NCI-H526 (cell line): ENCODE results near the gene RORB.
A peak's percentile ranks its signal among the peaks of the same experiment; 100 is the strongest.
"Not testable (repeated sequence)": the region's sequence is repeated elsewhere in the genome, so short reads cannot be mapped to it uniquely, and the experiment has no call there.

ENCODE experiments used
- DNase-seq, 2 experiments: peaks; one replicate each; lab custom pipeline; 2025; lab: John Stamatoyannopoulos, UW

RORB gene

GRCh38 chr9:74513221-74513620, 16.1 kb downstream of the RORB start:
- no peak for DNase-seq

GRCh38 chr9:74517188-74517587, 20.1 kb downstream of the RORB start:
- DNase-seq, result no peak

DNA sequence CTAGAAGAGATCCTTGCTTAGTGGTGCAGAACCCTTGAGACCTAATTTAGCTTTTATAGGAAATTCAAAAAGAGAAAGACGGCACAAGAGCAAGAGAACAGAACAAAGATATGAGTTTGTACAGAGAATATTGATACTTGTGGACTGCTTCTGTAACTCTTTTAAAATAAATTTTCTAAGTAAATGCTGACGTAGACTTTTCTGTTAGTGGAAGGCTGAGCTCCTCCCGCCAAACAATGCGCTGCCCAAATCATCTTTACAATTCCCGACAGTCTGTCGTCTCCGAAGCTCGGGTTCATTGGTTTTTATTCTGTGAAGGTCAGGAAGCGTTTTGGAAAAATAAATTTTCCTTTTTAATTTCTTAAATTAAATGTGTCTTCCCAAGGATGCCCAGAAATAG, 22.3 kb downstream of the RORB start:
- no peak for DNase-seq

DNA sequence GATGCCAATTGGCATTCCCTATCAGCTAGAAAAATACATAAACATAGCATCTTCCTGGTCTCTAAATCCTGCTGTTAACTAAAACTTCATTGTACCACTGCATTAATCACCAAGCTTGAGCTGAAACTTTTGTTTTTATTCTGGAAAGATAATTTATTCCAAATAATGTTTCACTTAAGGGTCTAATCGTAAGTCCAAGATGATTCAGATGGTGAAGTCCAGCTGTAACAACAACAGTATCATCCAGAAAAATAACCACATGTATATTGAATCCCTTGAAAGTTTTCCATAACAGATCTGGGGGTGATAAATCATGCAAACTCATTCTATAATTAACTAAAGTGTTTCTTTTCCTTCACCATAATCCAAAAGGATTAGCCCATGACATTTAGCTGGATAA, 23.9 kb downstream of the RORB start:
- no peak for DNase-seq

DNA sequence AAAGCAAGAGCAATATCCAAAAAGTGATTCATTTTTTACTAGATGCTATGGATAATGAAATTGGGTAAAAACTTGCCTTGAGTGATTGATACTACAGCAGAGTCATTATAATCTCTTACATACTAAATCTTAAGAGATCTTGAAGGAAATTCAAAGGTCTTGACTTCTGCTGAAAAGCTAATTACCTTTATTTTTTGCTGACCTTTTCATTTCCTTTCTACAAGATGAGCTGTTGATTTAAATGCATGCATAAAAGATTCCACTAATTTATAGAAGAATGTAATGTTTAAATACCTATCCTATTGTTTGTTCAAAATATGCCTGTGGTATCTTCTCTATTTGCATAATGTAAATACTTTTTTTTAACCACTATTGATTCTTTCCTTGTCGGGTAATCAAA, 27.2 kb downstream of the RORB start:
- no peak for DNase-seq

DNA sequence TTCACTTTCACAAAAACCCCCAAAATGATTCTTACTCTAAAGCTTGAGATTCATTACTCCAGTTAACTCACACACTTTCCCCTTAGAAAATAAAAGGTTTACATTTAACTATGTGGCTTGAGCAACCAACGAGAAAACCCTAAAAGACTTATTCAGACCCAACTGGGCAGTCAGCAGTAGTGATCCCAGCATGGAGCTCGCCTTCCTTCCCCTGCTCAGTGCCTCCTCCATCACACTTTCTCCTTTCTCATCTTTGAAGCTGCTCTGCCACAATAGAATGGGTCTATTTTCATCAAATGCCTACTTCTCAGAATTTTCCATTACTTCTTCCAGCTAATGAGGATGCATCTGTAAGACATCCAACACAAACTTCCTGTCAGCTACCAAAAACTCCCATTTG, 29.1 kb downstream of the RORB start:
- no peak for DNase-seq

- no peak for DNase-seq
Observed at GRCh38 chr9:74527718-74528117, 30.6 kb downstream of the RORB start.

DNA sequence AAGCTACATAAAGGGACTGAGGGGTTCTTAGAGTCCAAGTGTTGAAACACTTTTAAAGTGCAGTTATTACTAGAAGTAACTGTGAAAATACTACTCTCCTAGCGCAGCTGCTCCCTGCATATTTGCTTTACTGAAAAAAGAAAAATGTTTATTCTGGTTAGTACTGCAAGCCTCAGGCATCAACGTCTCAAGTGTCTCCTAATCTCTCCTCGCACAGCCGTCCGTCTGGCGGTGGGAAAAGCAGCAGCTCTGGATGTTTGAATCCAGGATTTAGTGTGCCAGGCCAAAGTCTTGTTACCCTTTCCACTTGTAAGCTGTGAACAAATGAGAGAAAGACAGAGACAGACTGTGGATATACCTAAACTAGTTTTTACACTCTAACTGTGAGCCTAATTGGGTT, 31.1 kb downstream of the RORB start:
- no peak for DNase-seq

DNA sequence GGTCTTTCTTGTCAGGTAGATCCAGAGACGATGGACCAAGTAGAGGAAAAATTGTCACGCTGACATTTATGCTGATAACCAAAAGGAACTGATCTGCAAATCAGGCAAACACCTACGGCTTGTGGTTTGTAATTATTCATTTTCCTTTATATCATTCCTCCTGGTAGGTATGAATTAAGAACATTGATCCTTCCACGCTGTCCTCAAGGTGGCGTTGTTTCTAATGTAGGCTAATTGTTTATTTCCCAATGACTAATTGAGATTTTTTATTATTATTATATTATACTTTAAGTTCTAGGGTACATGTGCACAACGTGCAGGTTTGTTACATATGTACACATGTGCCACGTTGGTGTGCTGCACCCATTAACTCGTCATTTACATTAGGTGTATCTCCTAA, 33.3 kb downstream of the RORB start:
- not testable (repeated sequence) for DNase-seq

- DNase-seq, result no peak
Observed at GRCh38 chr9:74533253-74533652, 36.1 kb downstream of the RORB start.

GRCh38 chr9:74534841-74535240, 37.7 kb downstream of the RORB start:
- DNase-seq, result no peak

DNA sequence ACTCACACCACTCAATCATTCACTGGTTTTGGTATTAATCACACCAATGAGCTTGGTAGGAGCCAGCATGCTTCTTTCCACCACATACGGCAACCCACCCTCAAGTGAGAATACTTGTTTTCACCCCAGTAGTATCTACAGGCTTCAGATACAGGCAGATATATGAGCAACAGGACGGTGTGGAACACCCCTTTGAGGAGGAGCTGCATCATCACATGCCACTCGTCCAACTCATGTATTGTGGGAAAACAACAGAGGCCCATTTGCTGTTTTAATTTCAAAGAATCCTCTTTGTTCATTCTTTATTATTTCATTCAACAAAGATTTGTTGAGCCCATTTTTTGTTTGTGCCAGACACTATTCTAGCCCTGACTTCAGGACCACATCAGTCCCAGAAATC, 46.0 kb downstream of the RORB start:
- DNase-seq, result no peak

GRCh38 chr9:74551266-74551665, 54.1 kb downstream of the RORB start:
- no peak for DNase-seq

- no peak for DNase-seq
Observed at GRCh38 chr9:74554751-74555419, 57.8 kb downstream of the RORB start.

GRCh38 chr9:74555565-74555964, 58.4 kb downstream of the RORB start:
- peak; percentile 48 to 59 for DNase-seq

DNA sequence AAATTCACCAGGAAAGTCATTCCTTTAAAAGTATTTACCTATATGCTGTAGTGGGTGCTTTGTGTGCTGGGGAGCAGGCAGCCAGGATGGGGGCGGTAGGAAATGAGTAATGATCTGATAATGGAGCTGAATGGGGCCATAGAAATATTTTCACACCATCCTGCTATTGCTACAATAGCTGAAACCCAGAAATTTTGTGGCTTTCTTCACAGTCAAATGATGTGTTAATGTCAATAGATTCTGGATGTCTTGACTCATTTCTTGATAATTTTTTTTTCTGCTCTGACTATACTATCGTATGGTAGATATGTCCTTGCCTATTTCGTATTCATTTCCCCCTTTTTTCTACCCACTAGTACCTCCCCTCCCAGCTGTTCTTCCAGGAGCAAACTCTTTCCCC, 59.5 kb downstream of the RORB start:
- DNase-seq, result no peak

DNA sequence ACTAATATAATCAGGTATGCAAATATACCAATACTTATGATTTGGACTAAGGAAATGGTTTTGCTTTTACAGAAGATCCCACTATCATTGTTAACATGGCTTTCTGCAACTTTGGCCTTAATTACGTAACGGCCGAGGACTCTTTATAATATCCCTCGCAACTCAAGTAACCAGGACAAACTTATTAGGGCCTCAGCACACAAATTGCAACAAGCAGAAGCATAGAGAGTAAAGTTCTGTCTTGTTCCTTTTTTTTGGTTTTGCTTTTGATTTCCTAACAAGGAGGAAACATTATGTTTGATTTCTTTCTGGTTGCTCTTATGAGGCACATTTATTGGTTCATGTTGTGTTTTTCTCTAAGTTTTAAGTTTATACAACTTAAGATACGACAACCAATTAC, 60.4 kb downstream of the RORB start:
- DNase-seq, result no peak

DNA sequence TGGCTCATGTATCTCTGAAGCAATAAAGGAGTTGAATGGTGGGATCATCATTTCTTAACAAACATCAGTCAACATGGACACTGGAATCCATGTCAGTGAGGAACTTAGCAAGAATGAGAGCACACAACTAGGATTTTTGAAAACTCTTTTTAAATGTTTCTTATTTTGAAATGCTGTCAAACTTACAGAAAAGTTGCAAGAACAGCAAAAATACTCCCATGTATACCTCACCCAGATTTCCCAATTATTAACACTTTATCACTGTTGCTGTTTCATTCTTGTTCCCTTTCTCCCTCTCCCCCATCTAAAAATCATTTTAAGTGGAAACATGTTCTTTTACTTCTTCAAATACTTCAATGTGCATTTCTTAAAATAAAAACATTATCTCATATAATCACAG, 65.5 kb downstream of the RORB start:
- DNase-seq, result no peak

- DNase-seq, result peak in 1 of 2 experiments; percentile 49
Observed at GRCh38 chr9:74570879-74571512, 73.9 kb downstream of the RORB start.

GRCh38 chr9:74573640-74574191, 76.6 kb downstream of the RORB start:
- DNase-seq, result no peak

- no peak for DNase-seq
Observed at GRCh38 chr9:74576176-74576575, 79.0 kb downstream of the RORB start.

DNA sequence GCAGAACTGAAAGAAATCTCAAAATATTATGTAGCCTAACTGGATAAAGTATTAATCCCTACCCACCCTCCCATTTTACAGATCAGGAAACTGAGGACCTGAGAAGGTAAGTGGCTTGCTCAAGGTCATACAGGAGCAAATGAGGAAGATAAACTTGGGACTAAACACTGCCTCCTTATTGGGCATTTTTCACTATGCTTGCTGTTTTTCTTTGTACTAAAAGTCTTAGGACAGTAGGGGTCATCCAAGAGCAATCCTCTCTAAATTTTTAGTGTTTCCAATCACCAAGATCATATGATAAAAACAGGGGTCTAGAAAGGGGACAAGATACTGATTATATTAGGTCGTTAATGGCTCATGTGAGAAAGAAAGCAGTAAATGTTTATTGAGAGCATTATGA, 80.8 kb downstream of the RORB start:
- no peak for DNase-seq

- DNase-seq, result no peak
Observed at GRCh38 chr9:74589576-74589975, 92.4 kb downstream of the RORB start.

DNA sequence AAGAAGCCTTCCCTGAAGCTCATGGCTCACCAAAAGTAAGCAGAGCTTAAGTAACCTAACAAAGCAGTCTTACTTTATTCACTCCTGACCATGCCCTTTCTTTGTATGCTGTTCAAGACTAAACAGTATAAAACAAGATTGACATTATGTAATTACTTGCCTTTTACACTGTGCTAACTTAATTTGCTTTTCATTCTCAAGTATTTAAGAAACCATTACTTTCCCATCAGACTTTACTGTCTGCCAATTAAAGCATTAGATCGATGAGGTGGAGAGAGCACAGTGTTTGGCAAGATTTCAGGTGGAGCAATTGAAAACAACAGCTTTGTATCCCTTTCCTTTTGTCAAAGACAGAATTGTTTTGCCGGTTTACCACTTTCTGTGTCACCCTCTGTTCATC, 98.2 kb downstream of the RORB start:
- no peak for DNase-seq
